B cell (primary cell): ENCODE data around the gene AMMECR1L. TPM values are rescaled to one million over a fixed set of nuclear protein-coding genes. Genes with fewer than 3 reads are reported as not detected.

Experiments used
- ATAC-seq: fragments of 200-7000 bp; cut with Tn5 transposase; one replicate; pipeline ENCODE4 v1.10.0; 2021; ENCODE audit warnings: low read depth, mild to moderate bottlenecking, moderate number of reproducible peaks, moderate library complexity
- CTCF ChIA-PET: fragments of 350-600 bp; sonication (Branson Sonifier 250); formaldehyde crosslinking; loops from one replicate; lab custom pipeline; 2021; ENCODE audit warnings: antibody characterized with exemption, inconsistent platforms; lab: Charles Lee
- POLR2A ChIA-PET: fragments of 350-600 bp; sonication (Branson Sonifier 250); formaldehyde crosslinking; loops from one replicate; lab custom pipeline; 2021; ENCODE audit warnings: antibody characterized with exemption; lab: Charles Lee
- DNase-seq: peaks from one replicate; pipeline ENCODE4 v3.0.0; 2013
- H2AFZ ChIP-seq: 2 replicates; pipeline ENCODE4 v1.6.1; 2012; ENCODE audit warnings: mild to moderate bottlenecking, low read depth, low read length; ENCODE audit not compliant: insufficient read depth, poor library complexity, severe bottlenecking
- H3K27ac ChIP-seq, 2 donors: 1 replicate in 1 of 2; 2 replicates in 1 of 2; pipeline ENCODE4 v1.5.1; 2012 to 2013; ENCODE audit warnings: low read length in 2 of 2, mild to moderate bottlenecking in 2 of 2, moderate library complexity in 1 of 2
- H3K27me3 ChIP-seq, 4 experiments: fragments of 200-600 bp in 1 of 4; sonication (generic) in 1 of 4; replicated peaks in 1 of 4; 1 replicate in 2 of 4; 2 replicates in 2 of 4; pipeline versions ENCODE4 v1.6.1 to v1.7.0; 2013 to 2016; ENCODE audit warnings: low read length in 3 of 4, mild to moderate bottlenecking in 2 of 4, mixed read lengths in 1 of 4, moderate library complexity in 1 of 4; ENCODE audit not compliant: insufficient read depth in 4 of 4, control insufficient read depth in 3 of 4; ENCODE audit errors: control extremely low read depth in 1 of 4
- H3K36me3 ChIP-seq, 2 experiments: replicated peaks in 1 of 2; 1 replicate in 1 of 2; 2 replicates in 1 of 2; pipeline versions ENCODE4 v1.6.1 to v1.7.1; 2013; ENCODE audit warnings: low read length in 1 of 2; ENCODE audit not compliant: insufficient read depth in 2 of 2, control insufficient read depth in 1 of 2; ENCODE audit errors: control extremely low read depth in 1 of 2, extremely low read depth in 1 of 2
- H3K4me1 ChIP-seq, 2 donors: fragments of 200-600 bp in 1 of 2; sonication (generic) in 1 of 2; 1 replicate in 1 of 2; 2 replicates in 1 of 2; pipeline versions ENCODE4 v1.5.1 to v1.6.1; 2013 to 2017; ENCODE audit warnings: low read length in 2 of 2; ENCODE audit not compliant: control insufficient read depth in 2 of 2, insufficient read depth in 2 of 2
- H3K4me2 ChIP-seq: replicated peaks from 2 replicates; pipeline ENCODE3; 2012; ENCODE audit warnings: mild to moderate bottlenecking, low read depth, low read length; ENCODE audit not compliant: poor library complexity, severe bottlenecking
- H3K4me3 ChIP-seq, 5 experiments: fragments of 200-600 bp in 1 of 5; sonication (generic) in 1 of 5; 1 replicate in 3 of 5; 2 replicates in 2 of 5; pipeline versions ENCODE4 v1.5.1 to v1.7.0; 2011 to 2016; ENCODE audit warnings: low read length in 4 of 5, mild to moderate bottlenecking in 4 of 5, low read depth in 2 of 5, control low read depth in 1 of 5, moderate library complexity in 1 of 5; ENCODE audit not compliant: insufficient read depth in 1 of 5; ENCODE audit errors: control extremely low read depth in 1 of 5, extremely low read depth in 1 of 5
- H3K79me2 ChIP-seq: fragments of 200-600 bp; sonication (generic); one replicate; pipeline ENCODE4 v1.6.0; 2016; ENCODE audit warnings: low read length; ENCODE audit not compliant: control insufficient read depth, insufficient read depth
- H3K9ac ChIP-seq: fragments of 200-600 bp; sonication (generic); 2 replicates; pipeline ENCODE4 v1.6.1; 2017; ENCODE audit warnings: mild to moderate bottlenecking, low read length, moderate library complexity
- H3K9me3 ChIP-seq, 3 donors: one replicate each; pipeline versions ENCODE4 v1.6.1 to v1.7.1; 2013; ENCODE audit warnings: low read length in 2 of 3; ENCODE audit not compliant: control insufficient read depth in 2 of 3, insufficient read depth in 1 of 3; ENCODE audit errors: control extremely low read depth in 1 of 3
- H4K20me1 ChIP-seq: 2 replicates; pipeline ENCODE4 v1.6.0; 2012; ENCODE audit warnings: mild to moderate bottlenecking, low read length; ENCODE audit not compliant: insufficient read depth, control insufficient read depth, poor library complexity, severe bottlenecking
- H3K27ac Mint-ChIP-seq: one replicate; pipeline ENCODE4 v1.8.0; 2021; ENCODE audit warnings: mixed read lengths
- H3K27me3 Mint-ChIP-seq: one replicate; pipeline ENCODE4 v1.8.0; 2021; ENCODE audit warnings: mixed read lengths
- H3K4me1 Mint-ChIP-seq: one replicate; pipeline ENCODE4 v1.8.0; 2021; ENCODE audit warnings: mixed read lengths
- H3K4me3 Mint-ChIP-seq: one replicate; pipeline ENCODE4 v1.8.0; 2021; ENCODE audit warnings: mixed read lengths
- H3K9me3 Mint-ChIP-seq: one replicate; pipeline ENCODE4 v1.8.0; 2022; ENCODE audit warnings: mixed read lengths; ENCODE audit not compliant: insufficient read depth
- EZH2 ChIP-seq: IDR thresholded peaks from 2 replicates; pipeline ENCODE4 v1.6.1; 2012; ENCODE audit warnings: borderline replicate concordance, low read depth, mild to moderate bottlenecking, moderate library complexity, low read length; ENCODE audit not compliant: insufficient read depth, poor library complexity, severe bottlenecking
- WGBS: methylation state at CpG from one replicate; pipeline ENCODE4 v1.1.5; 2013; ENCODE audit warnings: missing lambda C conversion rate; ENCODE audit not compliant: insufficient coverage; 5-methylcytosine and 5-hydroxymethylcytosine counted together
- intact Hi-C: fragments of 100-400 bp; cut with micrococcal nuclease; formaldehyde crosslinking; loops from one replicate; pipeline ENCODE4 v1.10.0; 2022
- polyA plus RNA-seq: library from polyadenylated mRNA; depleted of rRNA; stranded (reverse); fragments of >200 nt; gene quantifications from 2 replicates; pipeline ENCODE4 v1.2.3, GENCODE V29; 2012
- total RNA-seq, 2 donors: library from RNA; stranded (reverse); fragments of 120-200 nt in 1 of 2; gene quantifications; 1 replicate in 1 of 2; 2 replicates in 1 of 2; pipeline versions ENCODE4 v1.2.3 to v1.2.4, GENCODE V29; 2013 to 2022
- TF ChIP-seq, protein P1 (sequence below): fragments of 200-600 bp; IDR thresholded peaks from one replicate; pipeline ENCODE4 v1.8.0; 2022; ENCODE audit warnings: antibody characterized with exemption, mild to moderate bottlenecking

Gene AMMECR1L
- total and polyA plus RNA-seq, 2 donors (not counting 1 experiment from before 2014, with no cell fraction given): 8.3 to 15.2 TPM

DNA sequence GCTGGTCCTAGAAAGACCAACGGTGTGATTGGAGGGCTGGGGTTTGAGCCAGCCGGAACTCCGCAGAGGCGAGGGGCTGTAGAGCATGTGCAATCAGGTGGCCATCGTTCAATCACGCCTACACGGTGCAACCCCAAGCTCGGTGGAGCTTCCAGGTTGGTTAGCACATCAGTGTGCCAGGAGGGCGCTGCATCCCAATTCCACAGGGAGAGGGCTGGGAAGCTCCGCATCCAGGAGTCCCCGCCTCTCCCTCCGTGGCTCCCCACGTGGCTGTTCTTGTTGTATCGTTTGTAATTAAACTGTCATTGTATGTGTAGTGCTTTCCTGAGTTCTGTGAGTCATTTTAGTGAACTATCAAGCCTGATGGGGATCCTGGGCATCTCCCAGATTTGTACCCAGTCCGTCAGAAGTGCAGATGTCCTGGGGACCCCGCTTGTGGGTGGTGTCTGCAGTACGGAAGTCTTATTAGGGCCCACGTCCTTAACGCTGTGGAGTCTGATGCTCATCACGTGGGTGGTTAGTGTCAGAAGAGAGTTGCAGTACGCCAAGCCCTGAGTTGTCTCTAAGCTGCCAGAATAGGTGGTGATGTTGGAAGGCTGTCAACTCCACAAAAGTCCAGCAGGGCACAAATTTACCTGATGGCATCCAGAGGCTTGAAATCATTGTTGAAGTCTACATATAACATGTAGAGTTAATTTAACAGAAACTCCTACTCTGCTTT lies 20.6 kb upstream of the AMMECR1L start:
- H3K4me2 ChIP-seq: no peak overlapping the region

More for the DNA sequence above, 20.6 kb upstream of the AMMECR1L start:
- H3K79me2 ChIP-seq: no peaks in the 10 kb centered on the region
- no peaks in the 10 kb centered on the region for H3K36me3 ChIP-seq
- TF ChIP-seq, protein P1, sequence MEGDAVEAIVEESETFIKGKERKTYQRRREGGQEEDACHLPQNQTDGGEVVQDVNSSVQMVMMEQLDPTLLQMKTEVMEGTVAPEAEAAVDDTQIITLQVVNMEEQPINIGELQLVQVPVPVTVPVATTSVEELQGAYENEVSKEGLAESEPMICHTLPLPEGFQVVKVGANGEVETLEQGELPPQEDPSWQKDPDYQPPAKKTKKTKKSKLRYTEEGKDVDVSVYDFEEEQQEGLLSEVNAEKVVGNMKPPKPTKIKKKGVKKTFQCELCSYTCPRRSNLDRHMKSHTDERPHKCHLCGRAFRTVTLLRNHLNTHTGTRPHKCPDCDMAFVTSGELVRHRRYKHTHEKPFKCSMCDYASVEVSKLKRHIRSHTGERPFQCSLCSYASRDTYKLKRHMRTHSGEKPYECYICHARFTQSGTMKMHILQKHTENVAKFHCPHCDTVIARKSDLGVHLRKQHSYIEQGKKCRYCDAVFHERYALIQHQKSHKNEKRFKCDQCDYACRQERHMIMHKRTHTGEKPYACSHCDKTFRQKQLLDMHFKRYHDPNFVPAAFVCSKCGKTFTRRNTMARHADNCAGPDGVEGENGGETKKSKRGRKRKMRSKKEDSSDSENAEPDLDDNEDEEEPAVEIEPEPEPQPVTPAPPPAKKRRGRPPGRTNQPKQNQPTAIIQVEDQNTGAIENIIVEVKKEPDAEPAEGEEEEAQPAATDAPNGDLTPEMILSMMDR: no peak
- no peak for TF ChIP-seq EZH2
- H3K4me3 ChIP-seq: no peak overlapping the region
- intact Hi-C loops: no loop called here
- H4K20me1 ChIP-seq: no peaks in the 10 kb centered on the region
- Mint-ChIP-seq H3K4me1 (peaks cover 2% of the 10 kb centered on the region), H3K4me3 (no peak overlapping the region), H3K9me3 (no peaks in the 10 kb centered on the region), H3K27me3 (no peaks in the 10 kb centered on the region), H3K27ac (no peak overlapping the region)
- no peak for DNase-seq
- POLR2A ChIA-PET: no interaction called here
- CTCF ChIA-PET: no interaction called here
- H3K4me1 ChIP-seq: no peaks in the 10 kb centered on the region
- H3K9ac ChIP-seq: no peak overlapping the region
- H3K27ac ChIP-seq: no peak overlapping the region
- no peaks in the 10 kb centered on the region for H3K27me3 ChIP-seq
- peaks cover 0 to 1% (median 0%) of the 10 kb centered on the region in 3 donors for H3K9me3 ChIP-seq
- no peak overlapping the region for H2AFZ ChIP-seq
- no peak for ATAC-seq
- 74% methylated on average over 20 of the region's 21 CpGs for WGBS
